Fibroblast of the aortic adventitia (primary cell): ENCODE data around the gene GRAMD1C. TPM values are rescaled to one million over a fixed set of nuclear protein-coding genes. Genes with fewer than 3 reads are reported as not detected.

Experiments
- DNase-seq: peaks from one replicate; pipeline ENCODE4 v3.0.0-alpha.2; 2010; ENCODE audit warnings: low read depth
- H3K4me3 ChIP-seq: 2 replicates; pipeline ENCODE4 v1.5.1; 2011; ENCODE audit warnings: low read depth, mild to moderate bottlenecking, control low read depth, low read length, moderate library complexity
- total RNA-seq: library from RNA; depleted of rRNA; stranded (reverse); fragments of >200 nt; gene quantifications from 2 replicates; pipeline ENCODE4 v1.2.3, GENCODE V29; 2012; ENCODE audit warnings: low replicate concordance
- TF ChIP-seq, protein P1 (sequence below): IDR thresholded peaks from 2 replicates; pipeline ENCODE4 v1.5.1; 2011; ENCODE audit warnings: mild to moderate bottlenecking, low read length, control low read depth, inconsistent platforms; ENCODE audit not compliant: insufficient read depth

Gene GRAMD1C
- total RNA-seq, 1 donor: 12.1 TPM

DNA sequence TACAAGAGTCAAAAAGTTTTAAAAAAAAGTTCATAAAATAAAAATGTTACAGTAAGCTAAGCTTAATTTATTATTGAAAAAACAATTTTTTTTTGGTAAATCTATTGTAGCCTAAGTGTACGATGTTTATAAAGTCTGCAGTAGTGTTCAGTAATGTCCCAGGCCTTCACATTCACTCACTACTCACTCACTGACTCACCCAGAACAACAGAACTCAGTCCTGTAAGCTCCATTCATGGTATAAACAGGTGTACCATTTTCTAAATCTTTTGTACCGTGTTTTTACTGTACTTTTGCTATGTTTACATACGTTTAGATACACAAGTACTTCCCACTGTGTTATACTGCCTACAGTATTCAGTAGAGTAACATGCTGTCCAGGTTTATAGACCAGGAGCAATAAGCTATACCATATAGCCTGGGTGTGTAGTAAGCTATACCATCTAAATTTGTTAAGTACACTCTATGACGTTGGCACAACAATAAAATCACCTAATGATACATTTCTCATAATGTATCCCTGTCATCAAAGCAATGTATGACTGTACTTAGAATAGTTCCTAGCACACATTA is 68.1 kb downstream of the GRAMD1C start:
- no peak for DNase-seq
- no peak overlapping the region for H3K4me3 ChIP-seq
- TF ChIP-seq, protein P1, sequence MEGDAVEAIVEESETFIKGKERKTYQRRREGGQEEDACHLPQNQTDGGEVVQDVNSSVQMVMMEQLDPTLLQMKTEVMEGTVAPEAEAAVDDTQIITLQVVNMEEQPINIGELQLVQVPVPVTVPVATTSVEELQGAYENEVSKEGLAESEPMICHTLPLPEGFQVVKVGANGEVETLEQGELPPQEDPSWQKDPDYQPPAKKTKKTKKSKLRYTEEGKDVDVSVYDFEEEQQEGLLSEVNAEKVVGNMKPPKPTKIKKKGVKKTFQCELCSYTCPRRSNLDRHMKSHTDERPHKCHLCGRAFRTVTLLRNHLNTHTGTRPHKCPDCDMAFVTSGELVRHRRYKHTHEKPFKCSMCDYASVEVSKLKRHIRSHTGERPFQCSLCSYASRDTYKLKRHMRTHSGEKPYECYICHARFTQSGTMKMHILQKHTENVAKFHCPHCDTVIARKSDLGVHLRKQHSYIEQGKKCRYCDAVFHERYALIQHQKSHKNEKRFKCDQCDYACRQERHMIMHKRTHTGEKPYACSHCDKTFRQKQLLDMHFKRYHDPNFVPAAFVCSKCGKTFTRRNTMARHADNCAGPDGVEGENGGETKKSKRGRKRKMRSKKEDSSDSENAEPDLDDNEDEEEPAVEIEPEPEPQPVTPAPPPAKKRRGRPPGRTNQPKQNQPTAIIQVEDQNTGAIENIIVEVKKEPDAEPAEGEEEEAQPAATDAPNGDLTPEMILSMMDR: no peak

DNA sequence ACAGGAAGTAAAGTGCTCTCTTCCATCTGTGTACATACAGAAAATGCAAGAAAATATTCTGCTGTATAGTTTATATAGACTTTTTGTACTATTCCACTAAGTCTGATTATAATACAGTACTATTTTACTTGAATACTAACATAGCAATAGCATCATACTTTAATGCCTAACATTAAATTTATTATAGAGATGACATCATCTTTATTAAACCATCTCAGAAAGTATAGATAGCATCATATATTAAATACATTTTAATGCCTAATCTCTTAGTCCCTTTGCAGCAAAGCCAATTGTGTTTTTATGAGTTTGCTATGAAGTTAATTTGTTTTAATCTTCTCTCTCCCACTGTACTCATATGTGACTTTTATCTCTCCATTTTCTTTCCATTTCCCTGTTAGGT is 69.5 kb downstream of the GRAMD1C start:
- no peak overlapping the region for H3K4me3 ChIP-seq
- no peak for DNase-seq
- TF ChIP-seq, protein P1: no peak

DNA sequence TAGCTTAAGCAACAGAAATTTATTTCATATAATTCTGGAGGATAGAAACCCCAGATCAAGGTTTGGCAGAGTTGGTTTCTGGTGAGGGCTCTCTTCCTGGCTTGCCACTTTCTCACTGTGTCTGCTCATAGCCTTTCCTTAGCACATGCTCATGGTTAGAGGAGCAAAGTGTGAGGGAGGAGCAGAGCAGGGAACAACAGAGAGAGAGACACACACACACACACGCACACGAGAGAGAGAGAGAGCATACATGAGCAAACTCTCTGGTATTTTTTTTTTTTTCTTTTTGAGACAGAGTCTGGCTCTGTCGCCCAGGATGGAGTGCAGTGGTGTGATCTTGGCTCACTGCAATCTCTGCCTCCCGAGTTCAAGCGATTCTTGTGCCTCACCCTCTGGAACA is 72.4 kb downstream of the GRAMD1C start:
- no peak overlapping the region for H3K4me3 ChIP-seq
- peak; percentile 43 for DNase-seq

DNA sequence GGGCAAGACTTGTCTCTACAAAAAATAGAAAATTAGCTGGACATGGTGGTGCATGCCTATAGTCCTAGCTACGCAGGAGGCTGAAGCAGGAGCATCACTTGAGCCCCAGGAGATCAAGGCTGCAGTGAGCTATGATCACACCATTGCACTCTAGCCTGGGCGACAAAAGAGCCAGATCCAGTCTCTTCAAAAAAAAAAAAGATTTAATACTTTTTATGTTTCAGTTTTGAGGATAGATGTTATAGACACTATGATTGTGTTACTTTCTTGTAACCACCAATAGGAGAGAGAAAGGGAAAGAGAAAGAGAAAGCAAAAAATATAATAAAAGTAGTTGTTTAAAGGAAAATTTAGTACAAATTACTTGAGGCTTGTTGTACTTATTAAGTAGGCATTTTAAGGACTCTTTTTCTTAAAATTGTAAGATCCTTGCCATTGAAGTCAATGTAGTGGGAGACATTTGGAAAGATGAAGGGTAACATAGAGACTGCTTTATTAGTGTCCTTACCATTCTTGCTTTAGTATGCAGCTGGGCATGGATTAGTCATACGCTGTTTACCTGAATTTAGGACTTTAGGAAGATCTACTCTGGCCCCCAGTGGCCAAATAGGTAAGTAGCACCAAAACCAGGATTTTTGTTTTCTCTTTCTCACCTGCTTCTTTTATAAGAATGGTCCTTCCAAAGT is 74.1 kb downstream of the GRAMD1C start:
- peak; percentile 80 for DNase-seq
- H3K4me3 ChIP-seq: no peak overlapping the region
- TF ChIP-seq, protein P1: peak; percentile 77

More for the DNA sequence above, 72.4 kb downstream of the GRAMD1C start:
- TF ChIP-seq, protein P1: no peak

DNA sequence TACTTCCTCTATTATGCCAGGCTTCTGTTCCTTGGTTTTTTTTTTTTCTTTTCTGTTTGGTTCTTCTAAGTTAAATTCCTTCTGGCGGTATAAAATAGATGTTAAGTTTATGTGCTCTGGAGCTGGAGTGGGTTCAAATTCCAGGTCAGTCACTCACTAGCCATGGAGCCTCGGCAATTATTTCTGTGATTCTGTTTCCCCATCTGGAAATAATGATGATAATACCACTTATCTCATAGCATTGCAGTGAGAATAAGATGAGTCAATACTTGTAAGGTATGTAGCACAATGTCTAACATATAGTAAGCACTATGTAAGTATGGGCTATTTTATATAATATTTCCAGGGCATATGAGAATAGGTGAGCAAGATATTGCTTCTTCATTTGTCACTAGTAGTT is 76.1 kb downstream of the GRAMD1C start:
- no peak overlapping the region for H3K4me3 ChIP-seq
- TF ChIP-seq, protein P1: no peak
- peak; percentile 86 for DNase-seq

DNA sequence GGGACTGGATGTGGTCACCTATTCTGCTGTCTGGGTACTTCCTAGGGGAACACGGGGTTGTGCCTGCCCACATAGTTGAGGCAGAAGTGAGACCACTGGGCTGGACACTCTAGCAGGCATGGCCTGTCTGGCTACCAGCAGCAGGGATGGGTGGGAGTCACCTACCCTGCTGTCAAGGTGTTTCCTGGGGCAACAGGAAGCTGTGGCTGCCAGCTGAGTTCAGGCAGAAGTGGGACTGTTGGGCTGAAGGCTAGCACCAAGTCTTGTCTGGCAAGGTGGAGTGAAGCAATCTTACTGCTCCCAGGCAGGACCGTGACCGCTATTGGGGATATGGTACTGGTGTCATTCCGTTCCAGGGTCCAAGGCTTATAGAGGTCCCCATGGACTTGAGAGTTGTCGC is 89.0 kb downstream of the GRAMD1C start:
- TF ChIP-seq, protein P1: no peak
- no peak overlapping the region for H3K4me3 ChIP-seq
- DNase-seq: no peak
